ENCODE measurements around the gene MED31. TPM values are rescaled to one million over a fixed set of nuclear protein-coding genes. Genes with fewer than 3 reads are reported as not detected.
"Not testable (repeated sequence)": the region's sequence is repeated elsewhere in the genome, so short reads cannot be mapped to it uniquely, and the experiment has no call there.

MED31 gene
- total RNA-seq, 1 donor from 2014 or later, result 17.4 TPM

- Histone ChIP-seq H3K9me3 (no peaks in the 10 kb centered on the region), H3K27ac (no peak overlapping the region), H3K4me3 (no peak overlapping the region), H3K36me3 (no peaks in the 10 kb centered on the region), H3K4me1 (no peaks in the 10 kb centered on the region), H3K27me3 (ENCODE audit: low read depth) (peaks cover 17% of the 10 kb centered on the region)
- no peak for TF ChIP-seq CTCF (IDR thresholded peaks at IDR 0.05)
- DNase-seq (no peak), ATAC-seq (peak; percentile 4 to 25)
- intact Hi-C loops (cut with DNase I), result no loop called here
These were observed 8.7 kb upstream of the MED31 start for GRCh38 chr17:6660101-6660500.

- DNase-seq; H3K4me1 ChIP-seq; H3K9me3 ChIP-seq; H3K36me3 ChIP-seq; H3K27ac ChIP-seq; H3K4me3 ChIP-seq; intact Hi-C loops (cut with DNase I); ATAC-seq: not testable (repeated sequence)
- H3K27me3 ChIP-seq (ENCODE audit: low read depth), result peaks cover 34% of the 10 kb centered on the region
These were observed 7.0 kb upstream of the MED31 start for GRCh38 chr17:6658411-6658810.

DNA sequence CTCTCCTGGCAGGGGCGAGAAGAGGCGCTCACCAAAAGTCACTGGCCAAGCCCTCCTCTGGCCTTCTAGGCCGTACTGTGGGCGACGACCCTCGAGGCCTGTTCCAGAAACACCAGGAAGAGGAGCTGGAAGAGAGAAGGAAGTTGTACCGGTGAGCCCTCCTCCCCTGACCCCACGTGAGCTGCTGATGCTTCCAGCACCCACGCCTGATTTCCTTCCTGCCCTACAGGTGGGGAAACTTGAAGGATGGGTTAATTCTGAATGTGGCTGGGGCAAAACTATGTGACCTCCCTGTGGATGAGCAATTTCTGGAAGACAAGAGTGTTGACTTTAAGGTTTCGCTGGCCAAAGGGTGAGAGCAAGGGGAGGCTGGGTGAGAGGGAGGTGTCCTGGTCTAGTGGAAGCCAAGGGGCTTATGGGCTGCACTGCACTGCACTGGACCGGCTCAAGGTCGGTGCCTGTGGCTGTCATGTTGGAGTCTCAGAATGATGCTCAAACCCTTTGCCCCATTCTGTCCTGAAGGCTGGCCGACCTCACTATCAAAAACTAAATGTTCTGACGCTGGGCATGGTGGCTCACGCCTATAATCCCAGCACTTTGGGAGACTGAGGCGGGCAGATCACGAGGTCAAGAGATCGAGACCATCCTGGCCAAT is 6.4 kb upstream of the MED31 start:
- H3K4me3 ChIP-seq, result peak overlapping the region; percentile 37
- H3K4me1 ChIP-seq, result peaks cover 15% of the 10 kb centered on the region
- H3K36me3 ChIP-seq, result no peaks in the 10 kb centered on the region
- DNase-seq (no peak), ATAC-seq (no peak)
- peaks cover 33% of the 10 kb centered on the region for H3K27me3 ChIP-seq (ENCODE audit: low read depth)
- no peak overlapping the region for H3K27ac ChIP-seq
- TF ChIP-seq CTCF (IDR thresholded peaks at IDR 0.05), result no peak
- intact Hi-C loops (cut with DNase I), result no loop called here
- H3K9me3 ChIP-seq, result no peaks in the 10 kb centered on the region

DNA sequence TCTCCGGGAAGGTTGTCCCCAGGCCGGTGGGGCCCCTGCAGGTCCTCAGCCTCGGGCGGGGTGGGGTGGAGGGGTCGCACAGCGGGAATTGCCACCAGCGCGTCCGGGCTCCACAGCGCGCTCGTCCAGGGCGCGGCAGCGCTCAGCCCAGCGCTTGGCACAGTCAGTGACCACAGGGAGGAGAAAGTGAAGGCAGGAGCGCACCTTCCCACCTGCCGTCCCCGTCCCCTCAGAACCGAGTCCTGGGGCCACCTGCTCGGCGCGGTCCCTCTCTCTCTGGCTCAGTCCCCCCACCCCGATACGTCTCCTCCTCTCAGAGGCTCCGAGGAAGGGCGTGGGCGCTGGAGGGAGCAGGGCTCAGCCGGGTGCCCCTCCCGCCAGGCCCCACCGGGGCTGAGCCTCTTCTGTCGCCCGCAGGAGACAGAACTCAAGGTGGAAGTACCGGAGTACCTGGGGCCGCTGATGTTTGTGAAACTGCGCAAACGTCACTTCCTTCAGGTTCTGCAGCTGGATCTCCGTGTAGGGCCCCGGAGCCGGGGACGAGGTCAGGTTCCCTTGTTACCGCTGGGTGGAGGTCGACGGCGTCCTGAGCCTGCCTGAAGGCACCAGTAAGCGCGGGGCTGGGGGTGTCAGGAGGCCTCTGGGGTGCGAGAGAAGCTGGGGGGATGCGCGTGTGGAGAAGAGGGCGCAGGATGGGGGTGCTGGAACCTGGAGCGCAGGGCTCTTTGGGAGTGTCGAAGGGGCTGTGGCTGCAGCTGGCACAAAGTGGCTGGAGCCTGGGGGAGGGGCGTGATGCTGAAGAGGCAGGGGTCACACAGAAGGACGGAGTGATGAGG is 5.6 kb upstream of the MED31 start:
- H3K9me3 ChIP-seq; H3K27ac ChIP-seq; H3K36me3 ChIP-seq; DNase-seq; intact Hi-C loops (cut with DNase I): not testable (repeated sequence)
- ATAC-seq, result peak; percentile 42 to 60
- peaks cover 31% of the 10 kb centered on the region for H3K27me3 ChIP-seq (ENCODE audit: low read depth)
- peak overlapping the region; percentile 37 for H3K4me3 ChIP-seq
- H3K4me1 ChIP-seq, result peaks cover 23% of the 10 kb centered on the region

DNA sequence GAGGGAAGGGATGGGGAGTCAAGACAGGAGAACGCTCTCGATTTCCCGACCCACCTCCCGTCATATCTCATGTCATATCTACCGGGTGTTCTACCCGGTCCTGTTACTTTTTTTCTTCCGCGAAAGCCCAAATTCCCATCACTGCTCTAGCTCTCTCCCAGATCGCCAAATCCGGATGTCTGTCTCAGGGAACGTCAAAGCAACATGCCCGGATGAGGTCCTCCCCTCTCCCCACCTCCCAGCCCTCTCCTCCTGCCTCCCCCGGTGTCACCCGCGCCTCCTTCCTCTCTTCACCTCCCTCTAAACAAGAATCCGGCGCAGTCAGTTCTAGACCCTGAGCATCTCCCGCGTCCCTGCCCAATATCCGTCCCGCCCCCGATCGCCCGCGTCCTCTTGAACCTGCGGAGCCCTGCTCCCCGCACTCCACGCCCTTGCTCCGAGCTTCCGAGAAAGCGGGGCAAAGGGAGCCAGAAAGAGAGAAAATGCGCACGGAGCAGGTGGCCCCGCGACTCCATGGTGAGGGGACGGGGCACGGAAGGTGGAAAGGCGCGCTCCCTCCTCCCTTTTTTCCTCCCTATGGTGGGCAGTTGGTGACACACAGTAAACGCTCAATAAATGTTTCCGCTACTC is 4.4 kb upstream of the MED31 start:
- not testable (repeated sequence) for DNase-seq

DNA sequence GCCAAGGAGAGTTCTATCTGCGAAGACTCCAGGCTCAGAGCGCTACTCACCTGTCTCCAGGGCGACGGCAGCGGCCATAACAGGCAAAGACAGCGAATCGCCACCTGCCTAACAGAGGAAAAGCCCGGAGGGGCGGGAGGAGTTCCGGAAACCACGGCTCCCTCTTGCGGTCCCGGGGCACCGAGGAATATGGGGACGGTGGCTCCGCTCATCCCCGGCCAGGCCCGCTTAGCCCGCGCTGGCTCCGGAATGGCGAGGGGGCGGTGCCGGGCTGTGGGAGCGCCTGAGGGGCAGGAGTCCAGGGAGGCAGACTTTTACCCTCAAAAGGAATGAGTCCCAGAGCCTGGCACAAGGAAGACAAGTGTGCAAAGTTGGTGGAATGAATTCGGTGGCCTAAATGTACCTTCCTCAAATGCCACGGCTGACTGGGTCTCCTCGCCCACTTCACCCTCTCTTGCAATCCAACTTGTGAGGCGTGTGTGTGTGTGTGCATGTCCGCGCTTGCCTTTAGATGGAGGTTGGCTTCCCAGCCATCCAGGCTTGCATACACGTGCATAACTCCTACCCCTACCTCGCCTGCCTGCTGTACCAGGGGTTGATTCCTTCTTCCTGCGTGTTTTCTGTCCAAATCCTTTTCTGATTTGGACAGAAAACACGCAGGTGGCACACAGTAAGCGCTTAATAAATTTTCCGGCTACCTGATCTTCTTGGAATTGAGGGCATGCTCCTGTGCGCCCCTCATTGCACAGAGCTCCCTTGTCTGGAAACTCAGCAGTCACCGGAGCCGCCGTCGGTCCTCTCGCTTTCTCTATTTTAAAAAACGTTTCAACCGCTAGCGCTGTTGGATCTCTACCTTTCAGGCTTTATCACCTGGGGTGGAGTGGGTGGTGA is 3.7 kb upstream of the MED31 start:
- Histone ChIP-seq H3K27me3 (ENCODE audit: low read depth) (peaks cover 31% of the 10 kb centered on the region), H3K4me1 (peaks cover 36% of the 10 kb centered on the region), H3K36me3 (peaks cover 2% of the 10 kb centered on the region), H3K27ac (no peak overlapping the region), H3K9me3 (no peaks in the 10 kb centered on the region), H3K4me3 (peak overlapping the region; percentile 26)
- intact Hi-C loops (cut with DNase I), result no loop called here
- ATAC-seq, result peak in 1 of 2 donors; percentile 5
- no peak for TF ChIP-seq CTCF (IDR thresholded peaks at IDR 0.05)
- DNase-seq, result peak; percentile 62

More for the DNA sequence above, 4.4 kb upstream of the MED31 start:
- intact Hi-C loops (cut with DNase I); H3K4me3 ChIP-seq; ATAC-seq; H3K36me3 ChIP-seq; H3K27ac ChIP-seq; H3K9me3 ChIP-seq: not testable (repeated sequence)
- Histone ChIP-seq H3K27me3 (ENCODE audit: low read depth) (peaks cover 31% of the 10 kb centered on the region), H3K4me1 (peaks cover 29% of the 10 kb centered on the region)
